Measurements from ENCODE around the gene BLVRA.
"Not testable (repeated sequence)": the region's sequence is repeated elsewhere in the genome, so short reads cannot be mapped to it uniquely, and the experiment has no call there.

Gene BLVRA

DNA sequence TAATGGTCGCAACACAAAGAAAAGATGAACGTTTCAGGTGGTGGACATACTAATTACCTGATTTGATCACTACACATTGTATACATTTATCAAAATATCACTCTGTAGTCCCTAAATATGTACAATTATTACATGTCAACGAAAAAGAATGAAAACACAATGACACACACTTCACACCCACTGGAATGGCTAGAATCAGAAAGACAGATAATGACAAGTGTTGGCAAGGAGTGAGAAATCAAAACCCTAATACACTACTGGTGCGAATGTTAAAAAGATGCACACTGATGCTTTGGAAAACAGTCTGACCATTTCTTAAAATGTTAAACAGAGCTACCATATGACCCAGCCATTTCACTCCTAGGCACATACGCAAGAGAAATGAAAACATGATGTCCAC, 31.5 kb upstream of the BLVRA start:
- H3K9ac ChIP-seq (ENCODE audit: low read length) = no peak overlapping the region
- peaks cover 6% of the 10 kb centered on the region for H3K36me3 ChIP-seq (replicated peaks; ENCODE audit: low read depth, low read length)
- peaks cover 72% of the 10 kb centered on the region for H3K79me2 ChIP-seq (ENCODE audit: low read length)
- H3K4me2 ChIP-seq (ENCODE audit: low read length) = no peak overlapping the region
- peaks cover 21% of the 10 kb centered on the region for H4K20me1 ChIP-seq (ENCODE audit: insufficient read depth, low read length)
- H3K4me3 ChIP-seq (ENCODE audit: low read length) = no peak overlapping the region
- H2AFZ ChIP-seq (ENCODE audit: low read depth, low read length) = no peak overlapping the region
- peaks cover 26% of the 10 kb centered on the region for H3K4me1 ChIP-seq (ENCODE audit: low read length)
- H3K27ac ChIP-seq (ENCODE audit: low read length) = no peak overlapping the region
- TF ChIP-seq CTCF (IDR thresholded peaks at IDR 0.05; ENCODE audit: low read depth, low read length) (no peak), EZH2phosphoT487 (IDR thresholded peaks at IDR 0.05; ENCODE audit: low read depth) (no peak)
- no peaks in the 10 kb centered on the region for H3K27me3 ChIP-seq (ENCODE audit: low read depth, low read length)
- no peaks in the 10 kb centered on the region for H3K9me3 ChIP-seq (ENCODE audit: insufficient read depth, low read length)

DNA sequence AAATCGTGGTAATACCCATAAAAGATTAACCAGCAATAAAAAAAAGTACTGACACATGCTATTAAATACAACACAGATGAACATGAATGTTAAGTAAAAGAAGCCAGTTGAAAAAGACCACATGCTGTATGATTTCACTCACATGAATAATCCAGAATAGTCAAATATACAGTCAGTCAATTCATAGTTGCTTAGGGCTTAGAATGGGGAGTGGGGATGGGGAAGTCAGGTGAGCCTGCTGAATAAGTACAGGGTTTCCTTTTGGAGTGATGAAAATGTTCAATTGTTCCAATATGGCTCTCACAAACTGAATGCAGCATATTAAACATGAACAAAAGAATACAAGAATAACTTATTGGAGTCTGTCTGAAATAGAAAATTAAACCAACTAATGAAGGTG, 31.0 kb upstream of the BLVRA start:
- H3K4me3 ChIP-seq (ENCODE audit: low read length) = no peak overlapping the region
- no peaks in the 10 kb centered on the region for H3K27me3 ChIP-seq (ENCODE audit: low read depth, low read length)
- peaks cover 6% of the 10 kb centered on the region for H3K36me3 ChIP-seq (replicated peaks; ENCODE audit: low read depth, low read length)
- H3K79me2 ChIP-seq (ENCODE audit: low read length) = peaks cover 67% of the 10 kb centered on the region
- no peak overlapping the region for H3K9ac ChIP-seq (ENCODE audit: low read length)
- H3K4me2 ChIP-seq (ENCODE audit: low read length) = no peak overlapping the region; the same call in 1 of the 2 replicates
- peaks cover 20% of the 10 kb centered on the region for H4K20me1 ChIP-seq (ENCODE audit: insufficient read depth, low read length)
- H3K4me1 ChIP-seq (ENCODE audit: low read length) = peaks cover 27% of the 10 kb centered on the region
- no peak overlapping the region for H3K27ac ChIP-seq (ENCODE audit: low read length)
- TF ChIP-seq EZH2phosphoT487 (IDR thresholded peaks at IDR 0.05; ENCODE audit: low read depth) (no peak), CTCF (IDR thresholded peaks at IDR 0.05; ENCODE audit: low read depth, low read length) (no peak)
- H3K9me3 ChIP-seq (ENCODE audit: insufficient read depth, low read length) = no peaks in the 10 kb centered on the region
- no peak overlapping the region for H2AFZ ChIP-seq (ENCODE audit: low read depth, low read length)

DNA sequence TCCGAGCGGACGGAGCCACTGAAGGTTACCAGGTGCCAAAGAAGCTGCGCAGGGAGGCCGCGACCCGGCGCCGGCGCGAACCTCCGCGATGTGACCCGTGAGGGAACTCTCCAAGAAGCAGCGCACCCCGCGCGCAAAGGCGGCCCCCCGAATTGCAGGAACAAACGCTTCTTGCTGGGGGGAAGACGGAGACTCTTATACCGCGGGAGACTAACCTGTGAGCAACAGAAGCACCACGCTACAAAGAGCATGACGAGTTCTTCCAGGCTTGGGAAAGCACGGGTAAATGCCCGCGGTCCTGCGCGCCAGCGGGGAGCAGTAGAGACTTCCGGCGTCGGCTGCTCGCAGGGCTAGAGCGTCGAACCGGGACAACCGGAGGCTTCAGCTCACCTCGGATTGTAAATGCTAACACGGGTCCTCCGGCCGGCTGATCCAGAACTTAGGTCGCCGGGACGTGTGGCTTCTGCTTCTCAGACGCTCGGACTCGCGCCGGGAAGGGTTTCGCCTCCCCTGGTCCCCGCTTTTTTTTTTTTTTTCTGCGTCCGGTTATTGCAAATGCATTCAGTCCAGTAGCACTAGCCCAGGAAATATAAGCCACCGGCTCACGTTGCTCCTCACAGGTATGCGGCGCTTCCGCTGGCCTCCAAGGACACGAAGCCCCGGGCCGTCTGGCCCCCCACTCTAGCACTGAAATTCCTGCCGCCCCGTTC, 29.1 kb upstream of the BLVRA start, which contains the start of gene COA1:
COA1 (minus strand) TSS at position 310 of the 710 bp plus-strand sequence. CDS start 80,909 bp downstream, outside the sequence.
- Histone ChIP-seq H2AFZ (ENCODE audit: low read depth, low read length) (peak within 1 kb of the TSS; percentile 89), H3K9ac (ENCODE audit: low read length) (peak within 1 kb of the TSS; percentile 88), H3K9me3 (ENCODE audit: insufficient read depth, low read length) (no peaks in the 10 kb centered on the region), H3K27ac (ENCODE audit: low read length) (peak within 1 kb of the TSS; percentile 43), H3K79me2 (ENCODE audit: low read length) (peaks cover 48% of the 10 kb centered on the region), H3K27me3 (ENCODE audit: low read depth, low read length) (no peaks in the 10 kb centered on the region), H3K4me1 (ENCODE audit: low read length) (peaks cover 29% of the 10 kb centered on the region), H4K20me1 (ENCODE audit: insufficient read depth, low read length) (peaks cover 8% of the 10 kb centered on the region), H3K4me2 (ENCODE audit: low read length) (peak within 1 kb of the TSS; percentile 86), H3K4me3 (ENCODE audit: low read length) (peak within 1 kb of the TSS; percentile 92), H3K36me3 (replicated peaks; ENCODE audit: low read depth, low read length) (peaks cover 6% of the 10 kb centered on the region)
- TF ChIP-seq EZH2phosphoT487 (IDR thresholded peaks at IDR 0.05; ENCODE audit: low read depth) (no peak), CTCF (IDR thresholded peaks at IDR 0.05; ENCODE audit: low read depth, low read length) (no peak)

DNA sequence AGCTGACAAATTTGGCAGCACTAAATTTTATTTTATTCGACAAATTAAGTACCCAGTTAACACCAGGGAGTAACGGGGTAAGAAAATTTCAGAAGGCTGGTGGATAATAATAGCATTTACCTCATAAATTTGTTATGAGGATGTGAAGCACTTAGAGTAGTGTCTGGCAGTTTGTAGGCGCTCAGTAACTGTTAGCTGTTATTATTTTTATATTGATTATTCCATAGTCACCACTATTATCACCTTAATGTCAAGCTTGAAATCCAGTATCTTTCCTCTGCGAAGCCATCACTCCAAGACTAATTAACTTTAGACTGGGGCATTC, 28.6 kb upstream of the BLVRA start:
- peaks cover 43% of the 10 kb centered on the region for H3K79me2 ChIP-seq (ENCODE audit: low read length)
- no peaks in the 10 kb centered on the region for H3K9me3 ChIP-seq (ENCODE audit: insufficient read depth, low read length)
- H3K36me3 ChIP-seq (replicated peaks; ENCODE audit: low read depth, low read length) = peaks cover 6% of the 10 kb centered on the region
- peak overlapping the region; percentile 89 for H2AFZ ChIP-seq (ENCODE audit: low read depth, low read length)
- no peaks in the 10 kb centered on the region for H3K27me3 ChIP-seq (ENCODE audit: low read depth, low read length)
- peaks cover 8% of the 10 kb centered on the region for H4K20me1 ChIP-seq (ENCODE audit: insufficient read depth, low read length)
- peak overlapping the region; percentile 84 for H3K4me2 ChIP-seq (ENCODE audit: low read length)
- peak overlapping the region; percentile 92 for H3K4me3 ChIP-seq (ENCODE audit: low read length)
- peaks cover 33% of the 10 kb centered on the region for H3K4me1 ChIP-seq (ENCODE audit: low read length)
- TF ChIP-seq CTCF (IDR thresholded peaks at IDR 0.05; ENCODE audit: low read depth, low read length) (no peak), EZH2phosphoT487 (IDR thresholded peaks at IDR 0.05; ENCODE audit: low read depth) (no peak)
- H3K9ac ChIP-seq (ENCODE audit: low read length) = peak overlapping the region; percentile 88
- peak overlapping the region; percentile 43; the same call in 1 of the 2 replicates for H3K27ac ChIP-seq (ENCODE audit: low read length)

DNA sequence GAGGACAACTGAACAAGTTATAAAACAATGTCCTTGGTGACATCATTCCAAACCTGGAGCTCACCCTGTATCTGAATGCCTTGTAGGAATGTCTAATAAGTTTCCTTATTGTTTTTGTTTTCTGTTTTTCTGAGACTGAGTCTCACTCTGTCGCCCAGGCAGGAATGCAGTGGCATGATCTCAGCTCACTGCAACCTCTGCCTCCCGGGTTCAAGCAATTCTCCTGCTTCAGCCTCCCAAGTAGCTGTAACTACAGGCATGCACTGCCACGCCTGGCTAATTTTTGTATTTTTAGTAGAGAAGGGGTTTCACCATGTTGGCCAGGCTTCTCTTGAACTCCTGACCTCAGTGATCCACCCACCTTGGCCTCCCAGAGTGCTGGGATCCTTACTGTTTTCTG, 27.0 kb upstream of the BLVRA start:
- Histone ChIP-seq H3K4me1 (ENCODE audit: low read length) (peaks cover 50% of the 10 kb centered on the region), H3K79me2 (ENCODE audit: low read length) (peaks cover 28% of the 10 kb centered on the region), H3K4me2 (ENCODE audit: low read length) (peak overlapping the region; percentile 8; the same call in 1 of the 2 replicates)
- not testable (repeated sequence) for H3K27ac ChIP-seq (ENCODE audit: low read length); H3K4me3 ChIP-seq (ENCODE audit: low read length); H3K36me3 ChIP-seq (replicated peaks; ENCODE audit: low read depth, low read length); H3K9me3 ChIP-seq (ENCODE audit: insufficient read depth, low read length); H3K27me3 ChIP-seq (ENCODE audit: low read depth, low read length); H4K20me1 ChIP-seq (ENCODE audit: insufficient read depth, low read length); H3K9ac ChIP-seq (ENCODE audit: low read length); H2AFZ ChIP-seq (ENCODE audit: low read depth, low read length)

DNA sequence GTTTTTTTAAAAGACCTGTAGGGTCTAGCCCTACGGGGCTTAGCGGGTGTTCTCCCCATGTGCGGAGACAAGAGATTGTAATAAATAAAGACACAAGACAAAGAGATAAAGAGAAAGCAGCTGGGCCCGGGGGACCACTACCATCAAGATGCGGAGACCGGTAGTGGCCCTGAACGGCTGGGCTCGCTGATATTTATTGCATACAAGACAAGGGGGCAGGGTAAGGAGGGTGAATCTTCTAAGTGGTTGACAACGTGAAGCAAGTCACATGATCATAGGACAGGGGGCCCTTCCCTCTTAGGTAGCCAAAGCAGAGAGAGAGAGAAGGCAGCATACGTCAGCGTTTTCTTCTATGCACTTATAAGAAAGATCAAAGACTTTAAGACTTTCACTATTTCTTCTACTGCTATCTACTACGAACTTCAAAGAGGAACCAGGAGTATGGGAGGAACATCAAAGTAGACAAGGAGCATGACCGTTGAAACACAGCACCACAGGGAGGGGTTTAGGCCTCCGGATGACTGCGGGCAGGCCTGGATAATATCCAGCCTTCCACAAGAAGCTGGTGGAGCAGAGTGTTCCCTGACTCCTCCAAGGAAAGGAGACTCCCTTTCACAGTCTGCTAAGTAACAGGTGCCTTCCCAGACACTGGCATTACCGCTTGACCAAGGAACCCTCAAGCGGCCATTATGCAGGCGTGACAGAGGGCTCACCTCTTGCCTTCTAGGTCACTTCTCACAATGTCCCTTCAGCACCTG, 23.7 kb upstream of the BLVRA start:
- H3K9ac ChIP-seq (ENCODE audit: low read length); H3K79me2 ChIP-seq (ENCODE audit: low read length); H3K36me3 ChIP-seq (replicated peaks; ENCODE audit: low read depth, low read length); H3K9me3 ChIP-seq (ENCODE audit: insufficient read depth, low read length); H4K20me1 ChIP-seq (ENCODE audit: insufficient read depth, low read length); H3K27me3 ChIP-seq (ENCODE audit: low read depth, low read length): not testable (repeated sequence)
- Histone ChIP-seq H2AFZ (ENCODE audit: low read depth, low read length) (0 out of 2 replicates have a peak overlapping the region, but pooled peaks have one; percentile 56), H3K27ac (ENCODE audit: low read length) (peak overlapping the region; percentile 43; the same call in 1 of the 2 replicates), H3K4me3 (ENCODE audit: low read length) (peak overlapping the region; percentile 37; the same call in 1 of the 2 replicates), H3K4me1 (ENCODE audit: low read length) (peaks cover 39% of the 10 kb centered on the region), H3K4me2 (ENCODE audit: low read length) (peak overlapping the region; percentile 52)

All from OCI-LY3 (cell line).